ENCODE data around the gene SRR. TPM values are rescaled to one million over a fixed set of nuclear protein-coding genes. Genes with fewer than 3 reads are reported as not detected.
"Not testable (repeated sequence)": the region's sequence is repeated elsewhere in the genome, so short reads cannot be mapped to it uniquely, and the experiment has no call there.

Gene SRR
- total RNA-seq, 2 donors from 2014 or later, result 10.5 to 20.8 TPM

- Histone ChIP-seq H3K4me1 (ENCODE audit: control insufficient read depth in 1 of 2, low read depth in 2 of 2) (peaks cover 11 to 37% of the 10 kb centered on the region in 2 donors), H3K27me3 (replicated peaks; ENCODE audit: insufficient read depth) (no peaks in the 10 kb centered on the region), H3K27ac (peak overlapping the region; percentile 47 to 55), H3K36me3 (no peaks in the 10 kb centered on the region), H3K4me3 (no peak overlapping the region), H3K9me3 (no peaks in the 10 kb centered on the region)
- DNase-seq (ENCODE audit: low spot score), result no peak
- TF ChIP-seq CTCF (IDR thresholded peaks at IDR 0.05), result no peak
- ATAC-seq (ENCODE audit: insufficient number of reproducible peaks, low FRiP score, low read depth), result no peak
Observed at GRCh38 chr17:2309338-2310154, 5.8 kb downstream of the SRR start.

GRCh38 chr17:2312736-2313135 is 9.0 kb downstream of the SRR start:
- Histone ChIP-seq H3K4me1 (ENCODE audit: control insufficient read depth in 1 of 2, low read depth in 2 of 2) (peaks cover 11 to 34% of the 10 kb centered on the region in 2 donors), H3K27ac (peak overlapping the region; percentile 69 to 70), H3K9me3 (no peaks in the 10 kb centered on the region), H3K27me3 (replicated peaks; ENCODE audit: insufficient read depth) (no peaks in the 10 kb centered on the region), H3K36me3 (no peaks in the 10 kb centered on the region), H3K4me3 (no peak overlapping the region)
- peak; percentile 71 for ATAC-seq (ENCODE audit: insufficient number of reproducible peaks, low FRiP score, low read depth)
- no peak for TF ChIP-seq CTCF (IDR thresholded peaks at IDR 0.05)
- no peak for DNase-seq (ENCODE audit: low spot score)

- not testable (repeated sequence) for H3K27ac ChIP-seq; H3K36me3 ChIP-seq; ATAC-seq (ENCODE audit: insufficient number of reproducible peaks, low FRiP score, low read depth); DNase-seq (ENCODE audit: low spot score); H3K27me3 ChIP-seq (replicated peaks; ENCODE audit: insufficient read depth); H3K9me3 ChIP-seq; H3K4me3 ChIP-seq
- peaks cover 3 to 16% of the 10 kb centered on the region in 2 donors for H3K4me1 ChIP-seq (ENCODE audit: control insufficient read depth in 1 of 2, low read depth in 2 of 2)
Observed at GRCh38 chr17:2316916-2317205, 13.1 kb downstream of the SRR start.

GRCh38 chr17:2317796-2318195 is 14.0 kb downstream of the SRR start:
- Histone ChIP-seq H3K9me3 (no peaks in the 10 kb centered on the region), H3K27ac (no peak overlapping the region), H3K4me1 (ENCODE audit: control insufficient read depth in 1 of 2, low read depth in 2 of 2) (peaks cover 0 to 8% of the 10 kb centered on the region in 2 donors), H3K27me3 (replicated peaks; ENCODE audit: insufficient read depth) (no peaks in the 10 kb centered on the region), H3K4me3 (no peak overlapping the region), H3K36me3 (peaks cover 7% of the 10 kb centered on the region)
- TF ChIP-seq CTCF (IDR thresholded peaks at IDR 0.05), result no peak
- ATAC-seq (ENCODE audit: insufficient number of reproducible peaks, low FRiP score, low read depth) (no peak), DNase-seq (ENCODE audit: low spot score) (no peak)

GRCh38 chr17:2319051-2319450 is 15.3 kb downstream of the SRR start:
- Histone ChIP-seq H3K9me3 (no peaks in the 10 kb centered on the region), H3K36me3 (peaks cover 19% of the 10 kb centered on the region), H3K27me3 (replicated peaks; ENCODE audit: insufficient read depth) (no peaks in the 10 kb centered on the region), H3K27ac (no peak overlapping the region), H3K4me1 (ENCODE audit: control insufficient read depth in 1 of 2, low read depth in 2 of 2) (no peaks in the 10 kb centered on the region), H3K4me3 (no peak overlapping the region)
- ATAC-seq (ENCODE audit: insufficient number of reproducible peaks, low FRiP score, low read depth) (no peak), DNase-seq (ENCODE audit: low spot score) (no peak)
- no peak for TF ChIP-seq CTCF (IDR thresholded peaks at IDR 0.05)

- H3K27me3 ChIP-seq (replicated peaks; ENCODE audit: insufficient read depth), result no peaks in the 10 kb centered on the region
- H3K27ac ChIP-seq, result no peak overlapping the region
- no peak for ATAC-seq (ENCODE audit: insufficient number of reproducible peaks, low FRiP score, low read depth)
- peaks cover 33% of the 10 kb centered on the region for H3K36me3 ChIP-seq
- no peak for TF ChIP-seq CTCF (IDR thresholded peaks at IDR 0.05)
- no peak for DNase-seq (ENCODE audit: low spot score)
- no peaks in the 10 kb centered on the region for H3K9me3 ChIP-seq
- H3K4me3 ChIP-seq, result no peak overlapping the region
- no peaks in the 10 kb centered on the region for H3K4me1 ChIP-seq (ENCODE audit: control insufficient read depth in 1 of 2, low read depth in 2 of 2)
Observed at GRCh38 chr17:2321399-2321798, 17.6 kb downstream of the SRR start.
